ENCODE results near the gene RALBP1. TPM values are rescaled to one million over a fixed set of nuclear protein-coding genes. Genes with fewer than 3 reads are reported as not detected.
"Not testable (repeated sequence)": the region's sequence is repeated elsewhere in the genome, so short reads cannot be mapped to it uniquely, and the experiment has no call there.

The RALBP1 gene
- total RNA-seq, 3 donors from 2014 or later, result 67.2 to 91.2 (median 82.2) TPM

DNA sequence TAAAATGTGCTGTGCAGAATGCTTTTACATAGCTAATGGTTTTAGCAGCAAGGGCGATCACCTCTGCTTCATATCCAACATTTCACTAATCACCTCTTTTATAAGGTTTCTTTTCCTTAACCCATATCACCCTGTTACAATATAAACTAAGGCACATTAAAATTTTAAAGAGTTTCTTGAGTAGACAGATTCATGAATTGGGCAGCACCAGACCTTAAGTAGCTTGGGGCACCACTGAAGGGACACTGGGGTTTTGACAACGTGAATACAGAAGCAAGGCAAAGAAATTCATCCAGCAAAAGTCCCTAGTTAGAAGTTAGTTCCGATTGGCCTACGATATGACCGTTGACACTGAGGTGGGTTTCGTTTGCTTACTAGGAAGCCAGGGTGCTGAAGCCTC is 44.0 kb upstream of the RALBP1 start:
- TF ChIP-seq POLR2AphosphoS5 (IDR thresholded peaks at IDR 0.05) (no peak), POLR2A (IDR thresholded peaks at IDR 0.05) (no peak)
- TF ChIP-seq, protein P1, sequence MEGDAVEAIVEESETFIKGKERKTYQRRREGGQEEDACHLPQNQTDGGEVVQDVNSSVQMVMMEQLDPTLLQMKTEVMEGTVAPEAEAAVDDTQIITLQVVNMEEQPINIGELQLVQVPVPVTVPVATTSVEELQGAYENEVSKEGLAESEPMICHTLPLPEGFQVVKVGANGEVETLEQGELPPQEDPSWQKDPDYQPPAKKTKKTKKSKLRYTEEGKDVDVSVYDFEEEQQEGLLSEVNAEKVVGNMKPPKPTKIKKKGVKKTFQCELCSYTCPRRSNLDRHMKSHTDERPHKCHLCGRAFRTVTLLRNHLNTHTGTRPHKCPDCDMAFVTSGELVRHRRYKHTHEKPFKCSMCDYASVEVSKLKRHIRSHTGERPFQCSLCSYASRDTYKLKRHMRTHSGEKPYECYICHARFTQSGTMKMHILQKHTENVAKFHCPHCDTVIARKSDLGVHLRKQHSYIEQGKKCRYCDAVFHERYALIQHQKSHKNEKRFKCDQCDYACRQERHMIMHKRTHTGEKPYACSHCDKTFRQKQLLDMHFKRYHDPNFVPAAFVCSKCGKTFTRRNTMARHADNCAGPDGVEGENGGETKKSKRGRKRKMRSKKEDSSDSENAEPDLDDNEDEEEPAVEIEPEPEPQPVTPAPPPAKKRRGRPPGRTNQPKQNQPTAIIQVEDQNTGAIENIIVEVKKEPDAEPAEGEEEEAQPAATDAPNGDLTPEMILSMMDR (IDR thresholded peaks at IDR 0.05), result no peak
- H3K27me3 ChIP-seq, result no peaks in the 10 kb centered on the region
- no peaks in the 10 kb centered on the region for H3K36me3 ChIP-seq
- H3K4me1 ChIP-seq, result peaks cover 0 to 8% of the 10 kb centered on the region in 2 donors
- no peak overlapping the region for H3K27ac ChIP-seq
- no peak for DNase-seq (ENCODE audit: low spot score in 2 of 2)
- H3K4me3 ChIP-seq, result no peak overlapping the region
- intact Hi-C loops (cut with DNase I; ENCODE audit: low total_unique reads), result no loop called here
- H3K9me3 ChIP-seq, result no peaks in the 10 kb centered on the region

GRCh38 chr18:9433122-9433521 is 42.2 kb upstream of the RALBP1 start:
- H3K4me3 ChIP-seq; intact Hi-C loops (cut with DNase I; ENCODE audit: low total_unique reads); H3K36me3 ChIP-seq; H3K27me3 ChIP-seq; H3K27ac ChIP-seq; H3K4me1 ChIP-seq; DNase-seq (ENCODE audit: low spot score in 2 of 2); H3K9me3 ChIP-seq: not testable (repeated sequence)

- Histone ChIP-seq H3K9me3 (no peaks in the 10 kb centered on the region), H3K27me3 (no peaks in the 10 kb centered on the region), H3K4me1 (peaks cover 0 to under 1% of the 10 kb centered on the region in 2 donors), H3K36me3 (no peaks in the 10 kb centered on the region), H3K27ac (no peak overlapping the region), H3K4me3 (no peak overlapping the region)
- TF ChIP-seq, protein P1 (IDR thresholded peaks at IDR 0.05), result no peak
- TF ChIP-seq POLR2A (IDR thresholded peaks at IDR 0.05) (no peak), POLR2AphosphoS5 (IDR thresholded peaks at IDR 0.05) (no peak)
- no peak for DNase-seq (ENCODE audit: low spot score in 2 of 2)
- intact Hi-C loops (cut with DNase I; ENCODE audit: low total_unique reads), result no loop called here
Measured at GRCh38 chr18:9433671-9434121, 41.6 kb upstream of the RALBP1 start.

GRCh38 chr18:9434122-9434701 is 41.1 kb upstream of the RALBP1 start:
- Histone ChIP-seq H3K36me3 (no peaks in the 10 kb centered on the region), H3K4me1 (no peaks in the 10 kb centered on the region), H3K4me3 (no peak overlapping the region), H3K27me3 (no peaks in the 10 kb centered on the region), H3K9me3 (no peaks in the 10 kb centered on the region), H3K27ac (no peak overlapping the region)
- TF ChIP-seq POLR2AphosphoS5 (IDR thresholded peaks at IDR 0.05) (no peak), POLR2A (IDR thresholded peaks at IDR 0.05) (no peak)
- TF ChIP-seq, protein P1 (IDR thresholded peaks at IDR 0.05), result no peak
- DNase-seq (ENCODE audit: low spot score in 2 of 2), result no peak
- intact Hi-C loops (cut with DNase I; ENCODE audit: low total_unique reads), result no loop called here

DNA sequence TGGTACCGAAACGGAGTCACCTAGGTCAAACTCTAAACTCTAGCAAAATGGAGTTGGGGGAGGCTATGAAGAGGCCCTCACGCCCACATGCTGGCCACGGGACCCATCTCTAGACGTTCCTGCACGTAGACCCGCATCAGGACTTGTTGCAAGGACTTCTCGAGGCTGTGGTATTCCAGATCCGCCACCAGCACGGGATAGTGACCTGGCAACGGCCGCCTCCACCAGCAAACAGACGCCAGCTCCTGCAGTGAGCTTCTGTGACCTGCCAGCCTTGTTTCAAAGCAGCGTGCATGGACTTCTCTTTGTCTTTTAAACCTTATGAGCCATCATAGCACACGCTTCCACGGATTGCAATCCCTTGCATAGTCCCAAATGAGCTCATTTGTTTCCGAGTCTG is 40.3 kb upstream of the RALBP1 start:
- no peaks in the 10 kb centered on the region for H3K27me3 ChIP-seq
- intact Hi-C loops (cut with DNase I; ENCODE audit: low total_unique reads), result no loop called here
- no peaks in the 10 kb centered on the region for H3K9me3 ChIP-seq
- H3K27ac ChIP-seq, result no peak overlapping the region
- TF ChIP-seq, protein P1 (IDR thresholded peaks at IDR 0.05), result no peak
- TF ChIP-seq POLR2A (IDR thresholded peaks at IDR 0.05) (no peak), POLR2AphosphoS5 (IDR thresholded peaks at IDR 0.05) (no peak)
- H3K36me3 ChIP-seq, result no peaks in the 10 kb centered on the region
- DNase-seq (ENCODE audit: low spot score in 2 of 2), result no peak
- H3K4me3 ChIP-seq, result no peak overlapping the region
- no peaks in the 10 kb centered on the region for H3K4me1 ChIP-seq
